Keratinocyte (primary cell): ENCODE data around the gene RESF1. TPM values are rescaled to one million over a fixed set of nuclear protein-coding genes. Genes with fewer than 3 reads are reported as not detected.

Experiments used
- DNase-seq: peaks from one replicate; pipeline ENCODE4 v3.0.0-alpha.2; 2011; ENCODE audit warnings: low read depth, missing footprints, low spot score
- FAIRE-seq: peaks from 2 replicates; lab custom pipeline; 2011; peaks lifted over from hg19 to GRCh38; lab: Jason Lieb, UNC
- H2AFZ ChIP-seq: 2 replicates; pipeline ENCODE4 v1.6.0; 2012; ENCODE audit warnings: low read length, control low read depth, inconsistent platforms; ENCODE audit not compliant: control insufficient read depth
- H3K27ac ChIP-seq: 2 replicates; pipeline ENCODE4 v1.5.1; 2011; ENCODE audit warnings: low read length; ENCODE audit not compliant: control insufficient read depth, insufficient read depth
- H3K27me3 ChIP-seq: 3 replicates; pipeline ENCODE4 v1.6.0; 2011; ENCODE audit warnings: low read length; ENCODE audit not compliant: control insufficient read depth, insufficient read depth; ENCODE audit errors: extremely low read depth
- H3K36me3 ChIP-seq, 2 experiments: 2 replicates in 1 of 2; 3 replicates in 1 of 2; pipeline ENCODE4 v1.5.1; 2011; ENCODE audit warnings: low read length in 2 of 2, mild to moderate bottlenecking in 1 of 2; ENCODE audit not compliant: control insufficient read depth in 2 of 2, insufficient read depth in 2 of 2; ENCODE audit errors: extremely low read depth in 1 of 2
- H3K4me1 ChIP-seq: 3 replicates; pipeline ENCODE4 v1.5.1; 2011; ENCODE audit warnings: low read length; ENCODE audit not compliant: control insufficient read depth, insufficient read depth; ENCODE audit errors: extremely low read depth
- H3K4me2 ChIP-seq: 3 replicates; pipeline ENCODE4 v1.6.0; 2011; ENCODE audit warnings: low read depth, low read length; ENCODE audit not compliant: control insufficient read depth, insufficient read depth; ENCODE audit errors: extremely low read depth
- H3K4me3 ChIP-seq, 3 experiments: fragments of 200-600 bp in 1 of 3; sonication (generic) in 1 of 3; 2 replicates in 2 of 3; 3 replicates in 1 of 3; pipeline ENCODE4 v1.5.1; 2011 to 2016; ENCODE audit warnings: low read length in 3 of 3, mild to moderate bottlenecking in 3 of 3, control low read depth in 2 of 3, inconsistent platforms in 1 of 3, low read depth in 1 of 3, mixed read lengths in 1 of 3, mixed run types in 1 of 3, moderate library complexity in 1 of 3; ENCODE audit not compliant: control insufficient read depth in 2 of 3, insufficient read depth in 2 of 3; ENCODE audit errors: extremely low read depth in 1 of 3
- H3K79me2 ChIP-seq: 2 replicates; pipeline ENCODE4 v1.6.0; 2012; ENCODE audit warnings: low read length; ENCODE audit not compliant: control insufficient read depth, insufficient read depth
- H3K9ac ChIP-seq: 3 replicates; pipeline ENCODE4 v1.6.0; 2011; ENCODE audit warnings: low read length; ENCODE audit not compliant: control insufficient read depth, insufficient read depth; ENCODE audit errors: extremely low read depth
- H3K9me1 ChIP-seq: 3 replicates; pipeline ENCODE4 v1.6.0; 2011; ENCODE audit warnings: low read length; ENCODE audit not compliant: control insufficient read depth, insufficient read depth; ENCODE audit errors: extremely low read depth
- H3K9me3 ChIP-seq: 2 replicates; pipeline ENCODE4 v1.5.1; 2012; ENCODE audit warnings: low read depth, low read length; ENCODE audit not compliant: control insufficient read depth
- H4K20me1 ChIP-seq: 3 replicates; pipeline ENCODE4 v1.6.0; 2011; ENCODE audit warnings: low read length; ENCODE audit not compliant: control insufficient read depth, insufficient read depth; ENCODE audit errors: extremely low read depth
- CTCF ChIP-seq, 3 experiments: IDR thresholded peaks in 1 of 3; conservative IDR thresholded peaks in 1 of 3; optimal IDR thresholded peaks in 1 of 3; 2 replicates in 2 of 3; 3 replicates in 1 of 3; pipeline versions ENCODE3 to v1.5.1; 2011; ENCODE audit warnings: low read length in 3 of 3, mild to moderate bottlenecking in 3 of 3, moderate library complexity in 2 of 3, control low read depth in 1 of 3, inconsistent platforms in 1 of 3; ENCODE audit not compliant: insufficient read depth in 2 of 3; ENCODE audit errors: extremely low read depth in 1 of 3
- EZH2 ChIP-seq: IDR thresholded peaks from one replicate; pipeline ENCODE4 v1.6.1; 2012; ENCODE audit warnings: inconsistent platforms, mild to moderate bottlenecking, low read length, moderate library complexity
- dilution Hi-C: fragments of 300-500 bp; cut with MboI; formaldehyde crosslinking; loops from one replicate; pipeline ENCODE4 v1.7.0; 2020; ENCODE audit warnings: low sequenced_read_pairs; ENCODE audit not compliant: extremely low pct_ligation_motif_present
- polyA minus RNA-seq, 3 experiments: library from RNA; depleted of rRNA, polyadenylated mRNA; stranded (reverse); fragments of >200 nt; gene quantifications; 1 replicate in 1 of 3; 2 replicates in 1 of 3; 3 replicates in 1 of 3; pipeline ENCODE4 v1.2.3, GENCODE V29; 2011
- polyA plus RNA-seq, 5 experiments: library from polyadenylated mRNA; depleted of rRNA in 3 of 5; stranded (reverse) in 3 of 5; stranded (forward) in 1 of 5; unstranded in 1 of 5; fragments of >200 nt; gene quantifications; 1 replicate in 1 of 5; 2 replicates in 3 of 5; 3 replicates in 1 of 5; pipeline versions ENCODE4 v1.2.1 to v1.2.3, GENCODE V29; 2011 to 2012; ENCODE audit warnings: missing spikeins in 2 of 5, low read depth in 1 of 5, low replicate concordance in 1 of 5

The RESF1 gene
- polyA plus RNA-seq: 14.5 to 19.7 TPM (median 14.9 TPM) in 3 replicates
- polyA plus RNA-seq (2011; ENCODE audit: low read depth): 15.6 TPM
- 7.1 and 13.3 TPM in 2 replicates for polyA plus RNA-seq (2011; cell fraction: cytosol; rRNA removed)
- 16.1 and 26.8 TPM in 2 replicates for polyA plus RNA-seq (2011; cell fraction: nucleus; rRNA removed)
- polyA plus RNA-seq (2012; ENCODE audit: low replicate concordance): 10.5 and 10.9 TPM in 2 replicates
- 8.6 to 36.2 TPM (median 19.1 TPM) in 3 replicates for polyA minus RNA-seq
- polyA minus RNA-seq (2011; cell fraction: cytosol; rRNA and poly(A)+ RNA removed): 9.6 TPM
- polyA minus RNA-seq (2011; cell fraction: nucleus; rRNA and poly(A)+ RNA removed): 20.6 and 31.7 TPM in 2 replicates

- peak within 1 kb of the TSS; percentile 62 to 92 (median 92) for H3K4me3 ChIP-seq
- H3K9ac ChIP-seq: peak within 1 kb of the TSS; percentile 85
- H3K4me1 ChIP-seq: peaks cover 16% of the 10 kb centered on the region
- no peaks in the 10 kb centered on the region for H3K36me3 ChIP-seq
- peak within 1 kb of the TSS; percentile 91 for H2AFZ ChIP-seq
- DNase-seq: peak; percentile 32
- no peaks in the 10 kb centered on the region for H4K20me1 ChIP-seq
- H3K79me2 ChIP-seq: peaks cover 22% of the 10 kb centered on the region
- dilution Hi-C loops: no loop called here
- no peaks in the 10 kb centered on the region for H3K9me1 ChIP-seq
- no peaks in the 10 kb centered on the region for H3K27me3 ChIP-seq
- peak within 1 kb of the TSS; percentile 88 for H3K4me2 ChIP-seq
- H3K27ac ChIP-seq: peak within 1 kb of the TSS; percentile 86
- TF ChIP-seq CTCF (optimal IDR thresholded peaks at IDR 0.05 in 1 of 3, IDR thresholded peaks at IDR 0.05 in 1 of 3, conservative IDR thresholded peaks at IDR 0.05 in 1 of 3; ENCODE audit: extremely low read depth in 1 of 3, insufficient read depth in 2 of 3, low read length in 3 of 3) (no peak), EZH2 (no peak)
- no peak for FAIRE-seq
- H3K9me3 ChIP-seq: no peaks in the 10 kb centered on the region
Observed at GRCh38 chr12:31959161-31959700, at the start of gene RESF1. TSS of gene RESF1 (plus strand) at chr12:31959415. CDS start at chr12:31980956, 21,541 bp downstream.

- Histone ChIP-seq H3K27ac (no peak overlapping the region), H3K27me3 (no peaks in the 10 kb centered on the region), H3K36me3 (no peaks in the 10 kb centered on the region), H3K4me2 (no peak overlapping the region), H3K9ac (no peak overlapping the region), H4K20me1 (no peaks in the 10 kb centered on the region), H3K79me2 (no peaks in the 10 kb centered on the region), H3K4me3 (no peak overlapping the region), H2AFZ (no peak overlapping the region), H3K9me1 (no peaks in the 10 kb centered on the region), H3K4me1 (no peaks in the 10 kb centered on the region), H3K9me3 (peaks cover 1% of the 10 kb centered on the region)
- no peak for FAIRE-seq
- DNase-seq: no peak
- no peak for TF ChIP-seq EZH2
- TF ChIP-seq CTCF (optimal IDR thresholded peaks at IDR 0.05 in 1 of 3, IDR thresholded peaks at IDR 0.05 in 1 of 3, conservative IDR thresholded peaks at IDR 0.05 in 1 of 3; ENCODE audit: extremely low read depth in 1 of 3, insufficient read depth in 2 of 3, low read length in 3 of 3): no peak
- dilution Hi-C loops: no loop called here
Observed at GRCh38 chr12:31914927-31915326, 44.3 kb upstream of the RESF1 start.
